A673 (cell line): ENCODE data around the gene LRRN4. TPM values are rescaled to one million over a fixed set of nuclear protein-coding genes. Genes with fewer than 3 reads are reported as not detected.

Source experiments
- BruUV-seq: library from RNA; stranded (reverse); fragments of 400-500 nt; replicated peaks from 2 replicates; lab custom pipeline; 2021; lab: Mats Ljungman, UMichigan
- CTCF ChIA-PET: fragments of 300-600 bp; sonication (Branson Sonifier 250); formaldehyde crosslinking; loops from one replicate; lab custom pipeline; 2022; ENCODE audit warnings: antibody characterized with exemption; lab: Charles Lee
- POLR2A ChIA-PET: fragments of 300-600 bp; sonication (Branson Sonifier 250); formaldehyde crosslinking; loops from one replicate; lab custom pipeline; 2022; ENCODE audit warnings: antibody characterized with exemption; ENCODE audit not compliant: low non-redundant PET; lab: Charles Lee
- DNase-seq: peaks from one replicate; pipeline ENCODE4 v3.0.0-alpha.2; 2015; ENCODE audit warnings: low spot score
- H3K27ac ChIP-seq: fragments of 200-600 bp; sonication (generic); 2 replicates; pipeline ENCODE4 v1.5.1; 2016; ENCODE audit warnings: mixed run types, low read depth, mild to moderate bottlenecking, mixed read lengths, antibody characterized with exemption, low read length; ENCODE audit not compliant: poor library complexity, severe bottlenecking
- H3K27me3 ChIP-seq: fragments of 200-600 bp; sonication (generic); replicated peaks from 2 replicates; pipeline ENCODE4 v1.6.1; 2017; ENCODE audit warnings: mixed run types, low read depth, mild to moderate bottlenecking, mixed read lengths, antibody characterized with exemption, low read length; ENCODE audit not compliant: insufficient read depth, poor library complexity
- H3K36me3 ChIP-seq: fragments of 200-600 bp; sonication (generic); 2 replicates; pipeline ENCODE4 v1.6.1; 2016; ENCODE audit warnings: mixed run types, mild to moderate bottlenecking, mixed read lengths, antibody characterized with exemption, low read length; ENCODE audit not compliant: insufficient read depth, poor library complexity, severe bottlenecking
- H3K4me1 ChIP-seq: fragments of 200-600 bp; sonication (generic); 2 replicates; pipeline ENCODE4 v1.6.1; 2017; ENCODE audit warnings: mixed run types, mild to moderate bottlenecking, mixed read lengths, antibody characterized with exemption, low read length; ENCODE audit not compliant: insufficient read depth, poor library complexity, severe bottlenecking
- H3K4me3 ChIP-seq: fragments of 200-600 bp; sonication (generic); 2 replicates; pipeline ENCODE4 v1.5.1; 2016; ENCODE audit warnings: low read depth, mixed run types, mild to moderate bottlenecking, mixed read lengths, low read length; ENCODE audit not compliant: poor library complexity, severe bottlenecking
- H3K9me3 ChIP-seq: fragments of 200-600 bp; sonication (generic); 2 replicates; pipeline ENCODE4 v1.6.1; 2016; ENCODE audit warnings: mixed run types, low read depth, mild to moderate bottlenecking, mixed read lengths, antibody characterized with exemption, low read length; ENCODE audit not compliant: poor library complexity, severe bottlenecking
- EZH2 ChIP-seq: fragments of 200-600 bp; sonication (generic); IDR thresholded peaks from 2 replicates; pipeline ENCODE4 v1.6.1; 2017; ENCODE audit warnings: borderline replicate concordance, low read depth, mild to moderate bottlenecking, mixed read lengths, antibody characterized with exemption, low read length; ENCODE audit not compliant: poor library complexity, severe bottlenecking
- intact Hi-C: fragments of 100-400 bp; cut with micrococcal nuclease; formaldehyde crosslinking; loops from one replicate; pipeline ENCODE4 v1.10.0; 2022; ENCODE audit not compliant: unreplicated experiment
- total RNA-seq: library from RNA; stranded (reverse); gene quantifications from 2 replicates; pipeline ENCODE4 v1.2.3, GENCODE V29; 2021
- TF ChIP-seq, protein P1 (sequence below): fragments of 300-800, 200-600 bp; sonication (generic); conservative IDR thresholded peaks from 2 replicates; pipeline ENCODE4 v1.5.1; 2017; ENCODE audit warnings: low read depth, mild to moderate bottlenecking, antibody characterized with exemption, low read length, moderate library complexity, mixed read lengths

LRRN4 gene
- total RNA-seq, 1 experiment from 2014 or later, result not detected

DNA sequence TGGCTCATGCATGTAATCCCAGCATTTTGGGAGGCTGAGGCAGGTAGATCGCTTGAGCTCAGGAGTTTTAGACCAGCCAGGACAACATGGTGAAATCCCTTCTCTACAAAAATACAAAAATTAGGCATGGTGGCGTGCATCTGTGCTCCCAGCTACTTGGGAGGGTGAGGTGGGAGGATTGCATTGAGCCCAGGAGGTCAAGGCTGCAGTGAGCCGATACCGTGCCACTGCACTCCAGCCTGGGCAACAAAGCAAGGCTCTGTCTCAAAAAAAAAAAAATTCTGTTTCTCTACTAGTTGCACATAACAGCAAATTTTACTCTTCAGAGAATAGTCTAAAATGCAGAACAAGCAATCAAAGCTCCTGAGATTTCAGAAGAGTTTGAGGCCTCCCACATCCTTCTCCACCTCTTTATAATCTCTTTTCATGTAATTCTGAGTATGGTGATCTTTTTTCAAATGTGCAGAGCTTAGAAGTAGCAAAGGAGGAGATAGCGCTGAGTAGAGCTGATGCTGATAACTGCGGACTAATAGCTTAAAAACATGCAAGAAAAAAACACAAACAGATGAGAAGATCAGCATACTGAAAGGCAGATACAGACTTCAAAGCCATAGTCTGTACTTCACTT lies 23.3 kb downstream of the LRRN4 start:
- H3K9me3 ChIP-seq, result no peaks in the 10 kb centered on the region
- intact Hi-C loops, result no loop called here
- H3K4me1 ChIP-seq, result no peaks in the 10 kb centered on the region
- H3K27me3 ChIP-seq, result no peaks in the 10 kb centered on the region
- POLR2A ChIA-PET, result no interaction called here
- BruUV-seq, result no TSS peak
- H3K4me3 ChIP-seq, result no peak overlapping the region
- TF ChIP-seq EZH2, result no peak
- TF ChIP-seq, protein P1, sequence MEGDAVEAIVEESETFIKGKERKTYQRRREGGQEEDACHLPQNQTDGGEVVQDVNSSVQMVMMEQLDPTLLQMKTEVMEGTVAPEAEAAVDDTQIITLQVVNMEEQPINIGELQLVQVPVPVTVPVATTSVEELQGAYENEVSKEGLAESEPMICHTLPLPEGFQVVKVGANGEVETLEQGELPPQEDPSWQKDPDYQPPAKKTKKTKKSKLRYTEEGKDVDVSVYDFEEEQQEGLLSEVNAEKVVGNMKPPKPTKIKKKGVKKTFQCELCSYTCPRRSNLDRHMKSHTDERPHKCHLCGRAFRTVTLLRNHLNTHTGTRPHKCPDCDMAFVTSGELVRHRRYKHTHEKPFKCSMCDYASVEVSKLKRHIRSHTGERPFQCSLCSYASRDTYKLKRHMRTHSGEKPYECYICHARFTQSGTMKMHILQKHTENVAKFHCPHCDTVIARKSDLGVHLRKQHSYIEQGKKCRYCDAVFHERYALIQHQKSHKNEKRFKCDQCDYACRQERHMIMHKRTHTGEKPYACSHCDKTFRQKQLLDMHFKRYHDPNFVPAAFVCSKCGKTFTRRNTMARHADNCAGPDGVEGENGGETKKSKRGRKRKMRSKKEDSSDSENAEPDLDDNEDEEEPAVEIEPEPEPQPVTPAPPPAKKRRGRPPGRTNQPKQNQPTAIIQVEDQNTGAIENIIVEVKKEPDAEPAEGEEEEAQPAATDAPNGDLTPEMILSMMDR, result no peak
- H3K27ac ChIP-seq, result no peak overlapping the region
- CTCF ChIA-PET, result no interaction called here
- peaks cover 17% of the 10 kb centered on the region for H3K36me3 ChIP-seq
- no peak for DNase-seq

DNA sequence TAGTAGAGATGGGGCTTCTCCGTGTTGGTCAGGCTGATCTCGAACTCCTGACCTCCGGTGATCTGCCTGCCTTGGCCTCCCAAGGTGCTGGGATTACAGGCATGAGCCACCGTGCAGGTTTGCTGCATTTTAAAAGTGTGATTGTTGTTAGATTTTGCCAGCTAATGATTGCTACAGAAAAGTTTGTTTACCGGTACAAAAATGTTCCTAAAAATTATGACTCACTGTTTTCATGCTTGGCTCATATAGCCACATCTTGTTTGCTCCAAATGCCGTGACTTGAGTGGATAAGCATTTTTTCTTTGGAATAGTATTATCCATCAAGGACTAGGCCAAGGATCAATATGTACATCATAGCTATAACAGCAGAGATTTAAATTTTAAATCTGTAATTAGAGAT lies 24.3 kb downstream of the LRRN4 start:
- ChIA-PET CTCF (no interaction called here), POLR2A (no interaction called here)
- H3K27me3 ChIP-seq, result no peaks in the 10 kb centered on the region
- no peak overlapping the region for H3K4me3 ChIP-seq
- TF ChIP-seq EZH2, result no peak
- TF ChIP-seq, protein P1, result no peak
- no peaks in the 10 kb centered on the region for H3K4me1 ChIP-seq
- H3K9me3 ChIP-seq, result peaks cover 8% of the 10 kb centered on the region
- H3K27ac ChIP-seq, result no peak overlapping the region
- no peak for DNase-seq
- H3K36me3 ChIP-seq, result peaks cover 19% of the 10 kb centered on the region
- intact Hi-C loops, result no loop called here
- no TSS peak for BruUV-seq

DNA sequence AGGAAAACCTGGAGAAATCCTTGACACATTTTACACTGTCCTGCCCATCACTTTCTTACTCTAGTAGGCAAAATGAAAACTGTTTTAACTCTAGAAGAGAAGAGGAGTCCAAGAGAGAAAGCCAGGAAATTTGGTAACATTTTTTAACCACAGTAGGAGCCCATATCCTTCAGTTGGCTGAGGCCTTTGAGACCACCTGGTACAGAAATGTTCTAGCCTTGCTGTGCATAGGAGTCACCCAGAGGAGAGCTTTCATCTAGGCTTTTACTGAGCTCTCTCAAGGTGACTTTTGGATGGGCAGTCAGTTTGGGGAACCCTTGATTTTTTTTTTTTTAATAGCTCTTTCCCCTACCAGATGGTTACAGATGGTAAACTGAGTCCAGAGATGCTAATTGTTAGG lies 25.0 kb downstream of the LRRN4 start:
- no peak overlapping the region for H3K4me3 ChIP-seq
- intact Hi-C loops, result no loop called here
- no peak for DNase-seq
- POLR2A ChIA-PET, result no interaction called here
- peaks cover 21% of the 10 kb centered on the region for H3K36me3 ChIP-seq
- no peak for TF ChIP-seq EZH2
- TF ChIP-seq, protein P1, result no peak
- no peak overlapping the region for H3K27ac ChIP-seq
- CTCF ChIA-PET, result no interaction called here
- H3K4me1 ChIP-seq, result no peaks in the 10 kb centered on the region
- peaks cover 10% of the 10 kb centered on the region for H3K9me3 ChIP-seq
- no peaks in the 10 kb centered on the region for H3K27me3 ChIP-seq
- BruUV-seq, result no TSS peak
